Activated CD8-positive, alpha-beta memory T cell treated with anti-CD3 and anti-CD28 coated beads for 36 hours (primary cell): ENCODE data around the gene CCDC27. TPM values are rescaled to one million over a fixed set of nuclear protein-coding genes. Genes with fewer than 3 reads are reported as not detected.

Experiments used
- CTCF ChIA-PET: fragments of 350-600 bp; sonication (Branson Sonifier 250); formaldehyde crosslinking; loops from one replicate; lab custom pipeline; 2021; ENCODE audit warnings: antibody characterized with exemption; lab: Charles Lee
- POLR2A ChIA-PET: fragments of 350-600 bp; sonication (Branson Sonifier 250); formaldehyde crosslinking; loops from one replicate; lab custom pipeline; 2021; ENCODE audit warnings: antibody characterized with exemption; lab: Charles Lee
- total RNA-seq, 2 experiments: library from RNA; stranded (reverse); gene quantifications; one replicate each; pipeline ENCODE4 v1.2.3, GENCODE V29; 2021

The CCDC27 gene
- total RNA-seq, 2 experiments from 2014 or later, result not detected

GRCh38 chr1:3746830-3747521, 5.3 kb upstream of the CCDC27 start:
- CTCF ChIA-PET, result interaction anchor here (1.5 kb wide), 1 partner anchor 23 kb away, joined by 4 read pairs; no protein-coding TSS in a partner anchor
- POLR2A ChIA-PET, result no interaction called here

GRCh38 chr1:3747522-3747848, 4.8 kb upstream of the CCDC27 start:
- ChIA-PET POLR2A (no interaction called here), CTCF (no interaction called here)

GRCh38 chr1:3747903-3748302, 4.3 kb upstream of the CCDC27 start:
- ChIA-PET CTCF (interaction anchor here (1.1 kb wide), 1 partner anchor 24 kb away, joined by 3 read pairs; no protein-coding TSS in a partner anchor), POLR2A (interaction anchor here (0.5 kb wide), 1 partner anchor 42 kb away, joined by 3 read pairs; no protein-coding TSS in a partner anchor)

- ChIA-PET CTCF (interaction anchor here (1.1 to 1.9 kb wide), 2 partner anchors 24 to 295 kb away, joined by 3 to 5 read pairs; no protein-coding TSS in a partner anchor), POLR2A (interaction anchor here (0.5 kb wide), 1 partner anchor 43 kb away, joined by 3 read pairs; no protein-coding TSS in a partner anchor)
Observed at GRCh38 chr1:3748316-3748900, 3.8 kb upstream of the CCDC27 start.

GRCh38 chr1:3749512-3749911, 2.7 kb upstream of the CCDC27 start:
- CTCF ChIA-PET, result interaction anchor here (1.9 kb wide), 1 partner anchor 296 kb away, joined by 5 read pairs; no protein-coding TSS in a partner anchor

GRCh38 chr1:3750741-3751140, 1.5 kb upstream of the CCDC27 start:
- ChIA-PET POLR2A (no interaction called here), CTCF (no interaction called here)

More at GRCh38 chr1:3749512-3749911, 2.7 kb upstream of the CCDC27 start:
- POLR2A ChIA-PET, result no interaction called here

GRCh38 chr1:3753656-3754454, 1.6 kb downstream of the CCDC27 start:
- POLR2A ChIA-PET, result no interaction called here
- CTCF ChIA-PET, result interaction anchor here (0.7 kb wide), 1 partner anchor 20 kb away, joined by 3 read pairs; no protein-coding TSS in a partner anchor

- POLR2A ChIA-PET, result no interaction called here
- CTCF ChIA-PET, result no interaction called here
Observed at GRCh38 chr1:3756394-3756793, 4.1 kb downstream of the CCDC27 start.

- POLR2A ChIA-PET, result no interaction called here
Observed at GRCh38 chr1:3759164-3759563, 6.9 kb downstream of the CCDC27 start.

GRCh38 chr1:3759796-3760195, 7.5 kb downstream of the CCDC27 start:
- ChIA-PET POLR2A (no interaction called here), CTCF (no interaction called here)

More at GRCh38 chr1:3759164-3759563, 6.9 kb downstream of the CCDC27 start:
- CTCF ChIA-PET, result no interaction called here

- POLR2A ChIA-PET, result interaction anchor here (0.6 kb wide), 1 partner anchor 9 kb away, joined by 3 read pairs; the partner anchor contains the start of gene CCDC27
- CTCF ChIA-PET, result no interaction called here
Observed at GRCh38 chr1:3761296-3762010, 9.2 kb downstream of the CCDC27 start.

- POLR2A ChIA-PET, result no interaction called here
- CTCF ChIA-PET, result no interaction called here
Observed at GRCh38 chr1:3762151-3762872, 10.1 kb downstream of the CCDC27 start.

- POLR2A ChIA-PET, result no interaction called here
- CTCF ChIA-PET, result no interaction called here
Observed at GRCh38 chr1:3762873-3763228, 10.6 kb downstream of the CCDC27 start.

- ChIA-PET CTCF (no interaction called here), POLR2A (no interaction called here)
Observed at GRCh38 chr1:3763351-3764125, 11.3 kb downstream of the CCDC27 start.

- POLR2A ChIA-PET, result no interaction called here
- CTCF ChIA-PET, result interaction anchor here (0.6 to 1.3 kb wide), 3 partner anchors 10 to 152 kb away, joined by 4 to 5 read pairs (median 4); no protein-coding TSS in a partner anchor
Observed at GRCh38 chr1:3767328-3767925, 15.2 kb downstream of the CCDC27 start.

GRCh38 chr1:3768811-3769390, 16.7 kb downstream of the CCDC27 start:
- POLR2A ChIA-PET, result no interaction called here
- CTCF ChIA-PET, result interaction anchor here (0.6 kb wide), 1 partner anchor 80 kb away, joined by 3 read pairs; no protein-coding TSS in a partner anchor
